GM21526 (cell line): ENCODE data around the gene OPRL1.
"Not testable (repeated sequence)": the region's sequence is repeated elsewhere in the genome, so short reads cannot be mapped to it uniquely, and the experiment has no call there.

Experiments
- ATAC-seq: cut with Tn5 transposase; IDR thresholded peaks from one replicate; pipeline ENCODE4 v1.9.1; 2021; ENCODE audit warnings: moderate library complexity; ENCODE audit not compliant: unreplicated experiment, low FRiP score

OPRL1 gene

DNA sequence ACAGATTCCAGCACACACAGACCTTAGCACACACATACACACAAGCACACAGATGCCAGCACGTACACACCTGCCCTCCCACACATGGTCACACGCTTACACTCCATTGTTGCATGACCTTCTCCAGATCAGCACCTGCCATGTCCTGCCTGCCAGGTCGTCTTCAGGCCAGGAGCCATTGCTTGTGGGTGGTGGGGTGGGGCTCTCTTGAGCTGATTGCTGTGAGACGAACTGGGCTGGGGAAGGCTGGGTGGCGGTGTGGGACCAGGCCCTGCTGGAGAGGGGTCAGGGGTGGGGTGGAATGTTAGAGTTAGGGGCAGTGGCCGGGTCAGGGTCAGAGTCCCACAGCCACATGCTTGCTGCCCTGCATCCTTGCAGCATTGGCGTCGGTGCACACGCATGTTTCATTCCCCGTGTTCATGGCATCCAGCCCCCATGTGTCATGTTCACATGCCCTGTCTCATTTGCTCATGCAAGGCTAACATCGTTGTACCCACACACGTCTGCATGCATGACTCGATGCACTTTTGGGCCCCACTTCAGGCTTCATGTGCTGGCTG is 34.0 kb downstream of the OPRL1 start:
- ATAC-seq = no peak

DNA sequence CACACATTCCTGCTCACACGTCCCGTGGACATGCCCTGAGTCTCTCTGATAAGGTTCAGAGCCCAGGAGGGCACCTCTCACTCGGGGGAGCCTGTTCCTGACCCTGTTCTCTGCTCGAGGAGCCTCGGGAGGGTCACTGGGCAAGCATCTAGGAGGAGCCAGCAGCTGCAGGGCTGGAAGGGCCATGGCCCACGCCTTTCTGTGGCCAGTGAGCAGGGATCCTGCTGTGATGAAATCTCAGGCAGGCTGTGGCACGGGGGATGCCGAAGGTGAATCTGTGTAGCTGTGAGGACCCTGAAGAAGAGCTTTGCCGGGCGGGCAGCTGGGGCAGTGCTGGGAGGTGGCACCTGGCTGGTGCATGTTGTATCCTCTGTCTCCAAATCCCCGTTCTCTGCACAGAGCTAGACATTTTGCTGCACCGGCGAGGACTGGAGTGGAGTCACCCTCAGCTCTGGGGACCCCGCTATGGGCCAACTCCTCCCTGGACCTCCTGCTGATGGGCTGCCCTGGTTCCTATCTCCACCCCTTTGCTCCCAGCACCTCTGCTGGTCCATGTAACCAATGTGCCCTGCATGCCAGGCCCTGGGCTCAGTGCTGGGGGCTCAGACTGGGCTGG is 34.6 kb downstream of the OPRL1 start:
- ATAC-seq = no peak

DNA sequence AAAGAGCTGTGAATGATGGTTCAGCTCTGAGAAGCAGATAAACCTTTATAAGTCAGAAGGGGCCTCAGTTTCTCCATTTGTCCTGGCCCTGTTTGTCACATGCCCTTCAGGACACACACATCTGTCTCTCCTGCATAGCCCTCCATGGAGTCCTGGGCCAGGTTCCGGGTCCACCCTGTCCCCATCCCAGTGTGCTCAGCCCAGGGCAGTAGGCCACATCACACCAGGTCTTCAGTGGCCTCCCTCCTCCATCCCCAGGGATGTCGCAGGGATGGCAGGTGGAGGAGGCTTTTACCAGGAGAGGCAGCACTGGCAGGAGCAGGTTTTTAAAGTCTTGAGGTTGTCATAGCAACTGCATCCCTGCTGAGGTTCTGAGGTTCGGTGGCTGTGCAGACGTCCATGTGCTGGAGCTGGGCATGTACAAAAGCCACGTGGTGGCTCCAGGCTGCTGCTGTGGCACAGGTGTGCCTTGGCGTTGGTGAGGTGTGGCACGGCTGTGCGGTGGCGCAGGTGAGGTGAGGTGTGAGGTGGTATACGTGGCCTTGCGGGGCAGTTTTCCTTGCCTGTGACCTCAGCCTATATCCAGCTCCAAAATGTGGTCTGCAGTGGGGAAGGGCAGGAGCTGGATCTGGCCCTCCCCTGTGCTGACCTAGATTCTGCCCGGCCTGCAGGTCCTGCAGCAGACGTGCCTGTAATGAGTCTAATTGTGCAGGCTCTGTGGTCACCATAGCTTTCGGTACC is 35.5 kb downstream of the OPRL1 start:
- no peak for ATAC-seq

DNA sequence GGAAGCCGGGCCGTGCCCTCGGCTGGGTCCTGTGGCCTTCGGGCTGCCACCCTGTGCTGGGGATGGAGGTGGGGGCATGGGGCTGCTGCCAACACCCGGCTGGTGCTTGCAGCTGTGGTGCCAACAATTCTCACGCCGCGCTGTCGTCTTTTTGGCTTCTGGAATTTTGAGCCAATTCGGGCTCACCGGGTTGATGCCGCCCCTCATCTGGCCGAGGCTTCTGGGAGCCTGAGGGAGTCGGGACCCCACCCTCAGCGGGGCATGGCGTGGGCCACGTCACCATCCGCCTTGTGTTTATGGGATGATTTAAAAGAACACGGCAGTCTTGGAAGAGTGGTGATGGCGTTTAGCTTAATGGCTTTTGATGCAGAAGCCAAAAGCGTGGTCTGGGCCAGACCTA is 36.1 kb downstream of the OPRL1 start:
- ATAC-seq = no peak

DNA sequence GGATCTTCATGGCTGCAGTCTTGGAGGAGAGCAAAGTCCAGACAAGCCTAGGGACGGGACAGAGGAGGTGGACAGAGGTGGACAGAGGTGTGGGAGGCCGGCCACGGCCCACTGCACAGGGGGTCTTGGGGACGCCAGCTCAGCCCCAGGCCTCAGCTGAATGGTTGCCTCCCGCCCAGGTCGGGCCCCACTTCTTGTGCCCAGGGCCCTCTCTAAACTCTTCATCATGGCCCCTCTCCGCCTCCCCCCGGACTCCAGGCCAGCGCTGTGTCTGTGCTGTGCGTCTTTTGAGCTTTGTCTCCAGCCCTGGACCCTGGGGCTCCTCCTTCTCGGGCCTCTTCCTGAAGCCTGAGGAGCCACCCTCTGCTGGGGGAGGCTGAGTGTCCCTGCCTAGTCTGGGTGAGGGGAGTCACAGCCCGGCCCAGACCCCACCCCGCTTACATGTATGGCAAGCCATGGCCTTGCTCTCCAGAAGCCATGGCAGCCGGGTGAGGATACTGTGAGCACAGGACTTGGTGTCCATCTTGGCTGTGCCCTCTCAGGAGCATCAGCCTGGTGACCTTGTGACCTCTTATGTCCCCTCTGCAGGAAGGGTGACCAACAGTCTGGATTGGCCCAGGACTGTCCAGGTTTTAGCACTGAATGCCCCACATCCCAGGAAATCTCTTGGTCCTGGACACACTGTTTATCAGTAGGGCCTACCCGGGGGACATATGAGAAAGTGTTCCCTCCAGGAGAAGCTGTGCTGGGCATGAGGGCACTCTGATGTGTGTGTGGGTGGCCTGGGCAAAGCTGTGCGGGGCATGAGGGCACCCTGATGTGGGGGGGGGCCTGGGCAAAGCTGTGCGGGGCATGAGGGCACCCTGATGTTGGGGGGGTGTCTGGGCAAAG is 36.9 kb downstream of the OPRL1 start:
- no peak for ATAC-seq

DNA sequence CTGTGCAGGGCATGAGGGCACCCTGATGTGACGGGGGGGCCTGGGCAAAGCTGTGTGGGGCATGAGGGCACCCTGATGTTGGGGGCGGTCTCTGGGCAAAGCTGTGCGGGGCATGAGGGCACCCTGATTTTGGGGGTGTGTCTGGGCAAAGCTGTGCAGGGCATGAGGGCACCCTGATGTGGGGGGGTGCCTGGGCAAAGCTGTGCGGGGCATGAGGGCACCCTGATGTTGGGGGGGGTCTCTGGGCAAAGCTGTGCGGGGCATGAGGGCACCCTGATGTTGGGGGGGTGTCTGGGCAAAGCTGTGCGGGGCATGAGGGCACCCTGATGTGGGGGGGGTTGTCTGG is 37.5 kb downstream of the OPRL1 start:
- not testable (repeated sequence) for ATAC-seq

DNA sequence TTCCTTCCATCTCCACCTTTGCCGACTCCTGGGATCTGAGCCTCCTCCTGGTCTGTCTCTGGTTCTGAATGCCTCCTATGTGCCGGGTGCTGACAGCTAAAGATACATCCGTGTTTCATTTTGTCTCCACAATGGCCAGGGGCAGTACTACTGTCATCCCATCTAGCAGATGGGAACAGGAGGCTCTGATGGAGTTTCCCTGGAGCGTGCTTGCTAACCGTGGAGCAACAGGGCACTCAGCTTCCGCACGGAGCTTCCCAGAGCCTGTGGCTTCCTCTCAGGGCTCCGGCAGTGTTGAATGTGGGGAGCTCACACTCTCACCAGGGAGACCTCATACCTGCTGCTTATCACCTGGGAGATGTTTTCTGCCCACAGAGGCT is 39.4 kb downstream of the OPRL1 start:
- no peak for ATAC-seq

DNA sequence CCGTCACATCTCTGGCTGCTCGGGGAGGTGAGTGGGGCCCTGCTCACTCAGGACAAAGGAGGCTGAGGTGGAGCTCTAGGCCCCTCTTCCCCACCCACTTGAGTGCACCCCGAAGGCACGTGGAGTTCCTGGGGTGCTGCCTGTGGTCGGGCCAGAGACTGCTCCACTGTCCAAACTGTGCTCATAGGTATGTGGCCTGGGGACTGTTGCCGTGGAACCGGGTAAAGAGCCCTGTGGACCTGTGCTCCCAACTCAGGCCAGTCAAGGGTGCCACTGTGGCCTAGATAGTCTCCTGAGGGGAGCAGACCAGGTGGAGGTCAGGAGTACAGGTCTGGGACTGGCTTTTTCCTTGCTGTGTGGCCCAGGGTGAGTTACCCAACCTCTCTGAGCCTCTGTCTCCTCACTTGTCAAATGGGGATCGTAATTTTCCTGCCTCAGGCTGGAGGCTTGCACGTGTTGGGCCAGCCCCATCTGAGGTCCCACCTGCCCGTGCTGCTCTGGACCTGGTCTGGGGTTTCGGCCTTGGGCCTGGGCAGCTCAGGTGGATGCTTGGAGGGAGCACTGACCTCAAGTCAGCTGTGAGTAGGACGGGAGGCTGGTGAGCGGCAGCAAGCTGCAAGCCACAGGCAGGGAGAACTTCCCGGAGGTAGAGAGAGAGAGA is 39.9 kb downstream of the OPRL1 start:
- no peak for ATAC-seq

DNA sequence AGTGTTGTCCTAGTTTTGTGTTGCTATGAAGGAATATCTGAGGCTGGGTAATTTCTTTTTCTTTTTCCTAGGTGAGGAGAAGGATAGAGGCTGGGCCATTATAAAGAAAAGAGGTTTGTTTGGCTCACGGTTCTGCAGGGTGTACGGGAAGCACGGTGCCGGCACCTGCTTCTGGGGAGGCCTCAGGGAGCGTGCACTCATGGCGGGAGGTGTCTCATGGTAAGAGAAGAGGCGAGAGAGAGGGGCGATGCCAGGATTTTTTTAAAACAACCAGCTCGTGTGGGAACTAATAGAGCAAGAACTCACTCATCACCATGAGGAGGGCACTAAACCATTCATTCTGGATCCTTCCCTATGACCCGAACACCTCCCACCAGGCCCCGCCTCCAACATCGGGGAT is 41.7 kb downstream of the OPRL1 start:
- ATAC-seq = no peak

DNA sequence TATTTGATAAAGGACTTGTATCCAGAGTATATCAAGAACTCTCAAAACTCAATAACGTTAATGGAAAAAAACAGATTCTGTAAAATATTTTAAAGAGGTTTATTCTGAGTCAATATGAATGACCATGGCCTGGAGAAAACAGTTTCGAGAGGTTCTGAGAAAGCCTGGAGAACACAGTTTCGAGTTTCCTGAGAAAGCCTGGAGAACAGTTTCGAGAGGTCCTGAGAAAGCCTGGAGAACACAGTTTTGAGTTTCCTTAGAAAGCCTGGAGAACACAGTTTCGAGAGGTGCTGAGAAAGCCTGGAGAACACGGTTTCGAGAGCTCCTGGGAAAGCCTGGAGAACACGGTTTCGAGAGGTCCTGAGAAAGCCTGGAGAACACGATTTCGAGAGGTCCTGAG is 43.0 kb downstream of the OPRL1 start:
- ATAC-seq = not testable (repeated sequence)

DNA sequence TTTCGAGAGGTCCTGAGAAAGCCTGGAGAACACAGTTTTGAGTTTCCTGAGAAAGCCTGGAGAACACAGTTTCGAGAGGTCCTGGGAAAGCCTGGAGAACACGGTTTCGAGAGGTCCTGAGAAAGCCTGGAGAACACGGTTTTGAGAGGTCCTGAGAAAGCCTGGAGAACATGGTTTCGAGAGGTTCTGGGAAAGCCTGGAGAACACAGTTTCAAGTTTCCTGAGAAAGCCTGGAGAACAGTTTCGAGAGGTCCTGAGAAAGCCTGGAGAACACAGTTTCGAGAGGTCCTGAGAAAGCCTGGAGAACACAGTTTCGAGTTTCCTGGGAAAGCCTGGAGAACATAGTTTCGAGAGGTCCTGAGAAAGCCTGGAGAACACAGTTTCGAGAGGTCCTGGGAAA is 43.6 kb downstream of the OPRL1 start:
- ATAC-seq = not testable (repeated sequence)

DNA sequence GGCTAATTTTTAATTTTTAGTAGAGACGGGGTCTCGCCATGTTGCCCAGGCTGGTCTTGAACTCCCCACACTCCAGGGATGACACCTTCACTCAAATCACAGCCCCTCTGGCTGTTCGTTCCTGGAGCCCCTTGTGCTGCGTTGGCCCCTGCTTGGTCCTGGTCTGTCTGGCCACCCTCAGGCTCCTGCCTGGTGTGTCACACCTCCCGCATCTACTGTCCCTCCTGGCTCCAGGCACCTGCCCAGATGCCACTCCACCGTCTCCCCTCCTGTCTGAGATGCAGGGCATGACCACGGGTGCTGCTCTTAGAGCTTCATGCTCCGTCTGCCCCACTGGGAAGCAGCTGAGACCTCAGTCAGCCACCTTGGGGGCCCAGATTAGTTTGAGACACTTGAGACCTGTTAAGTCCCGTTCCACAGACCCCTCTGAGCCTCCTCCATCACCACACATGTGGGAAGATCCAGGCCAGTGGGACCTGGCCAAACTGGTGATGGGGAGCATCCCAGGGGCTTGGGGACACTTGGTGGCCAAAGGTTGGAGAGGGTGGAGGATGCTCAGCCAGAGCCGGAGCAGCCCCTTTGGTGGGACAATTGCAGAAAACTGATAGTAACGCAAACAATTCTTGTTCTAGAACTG is 49.4 kb downstream of the OPRL1 start:
- ATAC-seq = no peak

DNA sequence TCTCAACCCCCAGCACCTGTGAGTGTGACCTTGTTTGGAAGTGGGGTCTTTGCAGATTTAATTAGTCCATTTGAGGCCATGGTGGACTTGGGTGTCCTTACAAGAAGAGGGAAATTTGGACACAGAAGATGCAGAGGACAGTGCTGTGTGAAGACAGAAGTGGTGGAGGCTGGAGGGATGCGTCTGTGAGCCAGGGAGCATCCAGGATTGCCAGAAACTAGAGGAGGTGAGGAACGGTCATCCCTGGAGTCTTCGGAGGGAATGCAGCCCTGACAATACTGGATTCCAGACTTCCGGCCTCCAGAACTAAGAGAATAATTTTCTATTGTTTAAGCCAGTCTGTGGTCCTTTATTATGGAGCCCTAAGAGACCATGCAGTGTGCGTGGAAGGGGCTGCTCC is 50.4 kb downstream of the OPRL1 start:
- no peak for ATAC-seq

DNA sequence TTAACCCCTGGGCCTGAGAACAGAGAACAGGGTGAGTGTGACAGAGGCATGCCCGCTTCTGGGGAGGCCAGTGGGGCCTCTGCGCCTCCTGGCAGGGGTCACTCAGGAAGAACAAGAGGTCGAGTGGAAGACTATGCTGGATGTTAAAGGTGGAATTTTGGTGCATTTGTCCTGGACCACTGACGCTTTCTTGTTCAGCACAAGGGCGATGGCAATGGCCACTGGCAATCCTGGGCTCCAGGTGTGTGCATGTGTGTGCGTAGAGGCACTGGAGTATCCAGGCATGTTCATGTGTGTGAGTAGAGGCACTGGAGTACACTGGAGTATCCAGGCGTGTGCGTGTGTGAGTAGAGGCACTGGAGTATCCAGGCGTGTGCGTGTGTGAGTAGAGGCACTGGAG is 51.0 kb downstream of the OPRL1 start:
- ATAC-seq = no peak

DNA sequence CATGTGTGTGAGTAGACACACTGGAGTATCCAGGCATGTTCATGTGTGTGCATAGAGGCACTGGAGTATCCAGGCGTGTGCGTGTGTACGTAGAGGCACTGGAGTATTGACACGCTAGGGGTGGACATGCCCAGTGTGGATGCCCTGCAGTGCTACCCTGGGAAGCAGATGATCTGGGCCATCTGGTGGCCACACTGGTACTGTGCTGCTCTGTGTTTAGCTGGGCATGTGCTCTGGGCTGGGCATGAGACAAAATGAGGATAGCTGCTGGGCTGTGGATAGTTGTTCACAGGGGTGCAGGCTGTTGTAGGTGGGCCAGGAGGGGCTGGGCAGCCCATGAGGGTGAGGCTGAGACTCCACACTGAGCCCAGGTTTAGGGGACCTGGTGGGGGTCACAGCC is 51.5 kb downstream of the OPRL1 start:
- ATAC-seq = no peak

DNA sequence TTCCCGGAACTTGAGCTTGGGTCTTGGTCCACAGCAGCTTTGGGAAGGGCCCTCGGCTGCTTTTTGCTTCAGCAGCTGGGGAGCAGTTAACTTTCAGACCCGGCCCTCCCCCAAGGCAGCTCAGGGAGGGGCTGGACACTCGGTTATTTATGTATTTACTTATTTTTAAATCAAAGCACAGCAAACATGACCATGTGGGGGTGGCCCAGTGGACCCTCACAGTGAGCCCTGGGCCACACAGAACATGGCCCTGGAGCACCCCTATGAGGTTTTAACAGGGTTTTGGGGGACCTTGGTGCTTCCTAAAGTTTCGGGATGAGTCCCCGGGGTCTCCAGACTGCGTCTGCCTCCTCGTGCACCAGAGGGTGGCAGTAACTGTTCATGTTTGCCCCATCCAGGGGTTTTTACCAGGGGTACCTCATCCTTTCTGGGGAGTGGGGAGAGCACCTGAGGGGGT is 54.1 kb downstream of the OPRL1 start:
- no peak for ATAC-seq

DNA sequence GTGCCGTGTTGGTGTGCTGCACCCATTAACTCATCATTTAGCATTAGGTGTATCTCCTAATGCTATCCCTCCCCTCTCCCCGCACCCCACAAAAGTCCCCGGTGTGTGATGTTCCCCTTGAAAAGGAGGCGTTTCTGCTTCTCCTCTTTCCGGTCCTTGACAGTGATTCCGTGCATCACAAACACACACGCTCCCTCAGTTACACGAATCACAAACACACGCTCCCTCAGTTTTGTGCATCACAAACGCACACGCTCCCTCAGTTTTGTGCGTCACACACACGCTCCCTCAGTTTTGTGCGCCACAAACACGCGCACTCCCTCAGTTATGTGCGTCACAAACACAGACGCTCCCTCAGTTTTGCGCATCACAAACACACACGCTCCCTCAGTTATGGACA is 54.9 kb downstream of the OPRL1 start:
- ATAC-seq = not testable (repeated sequence)

DNA sequence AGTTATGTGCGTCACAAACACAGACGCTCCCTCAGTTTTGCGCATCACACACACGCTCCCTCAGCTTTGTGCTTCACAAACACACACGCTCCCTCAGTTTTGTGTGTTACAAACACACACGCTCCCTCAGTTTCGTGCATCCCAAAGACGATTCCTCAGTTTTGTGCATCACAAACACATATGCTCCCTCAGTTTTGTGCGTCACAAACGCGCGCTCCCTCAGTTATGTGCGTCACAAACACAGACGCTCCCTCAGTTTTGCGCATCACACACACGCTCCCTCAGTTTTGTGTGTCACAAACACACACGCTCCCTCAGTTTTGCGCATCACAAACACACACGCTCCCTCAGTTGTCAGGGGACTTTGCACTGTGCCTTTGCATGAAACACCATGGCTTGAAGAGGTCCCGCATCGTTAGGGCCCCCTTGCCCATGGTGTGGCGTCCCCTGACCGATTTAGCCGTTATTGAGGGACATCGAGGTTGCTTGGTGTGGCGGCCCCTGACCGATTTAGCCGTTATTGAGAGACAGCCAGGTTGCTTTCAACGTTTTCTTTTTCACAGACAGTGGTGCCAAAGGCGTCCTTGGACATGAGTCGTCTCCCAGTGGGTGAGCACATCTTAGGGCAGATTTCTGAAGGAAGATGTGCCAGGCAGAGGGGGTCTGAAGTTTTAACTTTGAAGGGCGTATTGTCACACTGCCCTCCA is 56.3 kb downstream of the OPRL1 start:
- ATAC-seq = no peak

DNA sequence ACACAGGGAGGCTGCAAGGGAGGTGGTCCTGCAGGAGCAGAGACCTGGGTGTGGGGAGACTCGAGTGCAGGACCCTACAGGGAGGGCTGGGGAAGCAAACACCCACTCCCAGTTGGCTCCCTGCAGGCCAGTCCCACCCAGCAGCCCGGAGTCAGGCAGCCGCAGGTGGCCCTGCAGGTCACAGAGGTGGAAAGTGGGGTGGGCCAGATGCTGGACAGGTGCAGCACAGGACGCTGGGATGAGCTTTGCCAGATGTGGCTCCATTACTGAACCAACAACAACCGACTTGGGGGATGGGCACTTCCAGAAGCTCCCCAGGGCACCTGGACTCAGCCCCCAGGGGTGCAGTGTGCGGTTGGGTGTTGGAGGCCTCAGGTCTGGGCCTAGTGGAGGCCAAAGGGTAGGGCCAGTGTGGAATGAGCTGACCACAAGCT is 57.7 kb downstream of the OPRL1 start:
- ATAC-seq = no peak
